HUES6 (cell line): Measurements from ENCODE around the gene GPR141.

Source experiments
- H3K27ac ChIP-seq: 2 replicates; pipeline ENCODE4 v1.7.0; 2013; ENCODE audit warnings: low read depth, mild to moderate bottlenecking, low read length, inconsistent platforms
- H3K27me3 ChIP-seq: 2 replicates; pipeline ENCODE4 v1.6.1; 2013; ENCODE audit warnings: low read length; ENCODE audit not compliant: control insufficient read depth, insufficient read depth
- H3K36me3 ChIP-seq: 2 replicates; pipeline ENCODE4 v1.6.1; 2013; ENCODE audit warnings: low read length; ENCODE audit not compliant: control insufficient read depth, insufficient read depth
- H3K4me1 ChIP-seq: 2 replicates; pipeline ENCODE4 v1.6.1; 2013; ENCODE audit warnings: low read length; ENCODE audit not compliant: control insufficient read depth, insufficient read depth
- H3K4me3 ChIP-seq: 2 replicates; pipeline ENCODE4 v1.5.1; 2013; ENCODE audit warnings: low read depth, low read length
- H3K9ac ChIP-seq: one replicate; pipeline ENCODE4 v1.6.1; 2013; ENCODE audit warnings: mild to moderate bottlenecking, low read length
- H3K9me3 ChIP-seq: 2 replicates; pipeline ENCODE4 v1.6.1; 2013; ENCODE audit warnings: low read depth, low read length; ENCODE audit not compliant: control insufficient read depth, insufficient read depth

The GPR141 gene

GRCh38 chr7:37765421-37765829 lies 81.9 kb downstream of the GPR141 start:
- H3K9me3 ChIP-seq: no peaks in the 10 kb centered on the region
- H3K4me1 ChIP-seq: no peaks in the 10 kb centered on the region
- no peaks in the 10 kb centered on the region for H3K36me3 ChIP-seq
- H3K27me3 ChIP-seq: no peaks in the 10 kb centered on the region
- H3K4me3 ChIP-seq: no peak overlapping the region
- H3K9ac ChIP-seq: no peak overlapping the region
- no peak overlapping the region for H3K27ac ChIP-seq

DNA sequence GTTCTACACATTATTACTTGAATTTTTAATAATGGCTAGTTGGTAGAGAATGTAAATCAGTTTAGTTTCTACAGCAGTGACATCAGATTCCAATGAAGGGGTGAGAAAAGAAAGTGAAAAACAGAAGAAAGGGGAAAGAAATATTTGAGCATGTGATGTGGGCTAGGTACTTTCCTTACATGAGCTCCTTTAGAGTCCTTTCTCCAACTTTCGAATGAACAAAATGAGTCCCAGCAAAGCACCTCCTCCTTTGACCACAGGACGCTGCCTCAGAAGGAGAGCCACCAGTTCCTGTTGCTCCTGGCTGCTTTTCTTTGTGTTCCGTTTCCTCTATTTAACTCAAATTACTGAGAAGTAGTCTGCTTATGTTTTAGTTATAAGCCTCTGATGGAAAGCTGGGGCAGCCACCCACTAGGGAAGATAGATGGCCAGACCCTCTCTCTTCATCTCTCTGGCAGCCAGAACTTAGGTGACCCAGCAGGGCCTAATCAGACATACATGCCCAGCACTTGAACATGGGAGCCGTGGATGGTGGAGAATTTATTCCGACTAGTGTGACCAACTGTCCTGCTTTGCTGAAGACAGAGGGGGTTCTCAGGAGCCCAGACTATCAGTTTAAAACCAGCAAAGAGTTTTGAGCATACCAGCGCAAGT lies 82.4 kb downstream of the GPR141 start:
- Histone ChIP-seq H3K4me3 (no peak overlapping the region), H3K27me3 (no peaks in the 10 kb centered on the region), H3K9me3 (no peaks in the 10 kb centered on the region), H3K4me1 (no peaks in the 10 kb centered on the region), H3K36me3 (no peaks in the 10 kb centered on the region), H3K27ac (no peak overlapping the region), H3K9ac (no peak overlapping the region)

GRCh38 chr7:37768611-37769010 lies 85.0 kb downstream of the GPR141 start:
- H3K4me3 ChIP-seq: no peak overlapping the region
- H3K4me1 ChIP-seq: no peaks in the 10 kb centered on the region
- H3K9ac ChIP-seq: no peak overlapping the region
- H3K36me3 ChIP-seq: no peaks in the 10 kb centered on the region
- no peak overlapping the region for H3K27ac ChIP-seq
- H3K9me3 ChIP-seq: peaks cover 3% of the 10 kb centered on the region; the same call in 1 of the 2 replicates
- H3K27me3 ChIP-seq: no peaks in the 10 kb centered on the region

DNA sequence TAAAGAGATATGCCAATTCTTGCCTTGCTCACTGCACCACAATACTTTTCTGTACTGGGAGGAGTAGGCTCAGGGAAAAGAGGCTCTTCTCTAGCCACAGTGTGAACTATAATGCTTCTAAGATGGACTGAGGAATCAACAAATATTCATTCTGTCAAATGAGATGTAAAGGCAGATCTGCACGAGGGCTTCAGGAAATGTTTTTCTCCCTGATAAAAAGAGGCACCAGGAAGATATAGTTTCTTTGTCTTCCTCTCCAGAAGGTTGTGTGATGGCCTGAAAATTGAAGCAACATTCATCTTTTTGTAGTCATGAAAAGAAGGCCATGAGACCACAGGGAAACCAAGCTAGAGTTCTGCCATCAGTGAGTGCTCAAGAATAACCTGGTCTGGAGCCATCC lies 85.7 kb downstream of the GPR141 start:
- Histone ChIP-seq H3K9ac (no peak overlapping the region), H3K36me3 (no peaks in the 10 kb centered on the region), H3K27ac (no peak overlapping the region), H3K27me3 (no peaks in the 10 kb centered on the region), H3K4me1 (no peaks in the 10 kb centered on the region), H3K4me3 (no peak overlapping the region), H3K9me3 (peaks cover 3% of the 10 kb centered on the region; the same call in 1 of the 2 replicates)

- Histone ChIP-seq H3K9me3 (peaks cover 4% of the 10 kb centered on the region), H3K27ac (no peak overlapping the region), H3K4me1 (no peaks in the 10 kb centered on the region), H3K36me3 (no peaks in the 10 kb centered on the region), H3K4me3 (no peak overlapping the region), H3K9ac (no peak overlapping the region), H3K27me3 (no peaks in the 10 kb centered on the region)
Measured at GRCh38 chr7:37769726-37770125, 86.2 kb downstream of the GPR141 start.

GRCh38 chr7:37770838-37771237 lies 87.3 kb downstream of the GPR141 start:
- H3K9ac ChIP-seq: no peak overlapping the region
- peaks cover 15% of the 10 kb centered on the region for H3K9me3 ChIP-seq
- H3K36me3 ChIP-seq: no peaks in the 10 kb centered on the region
- H3K4me1 ChIP-seq: no peaks in the 10 kb centered on the region
- H3K4me3 ChIP-seq: no peak overlapping the region
- no peaks in the 10 kb centered on the region for H3K27me3 ChIP-seq
- H3K27ac ChIP-seq: no peak overlapping the region

GRCh38 chr7:37771342-37771741 lies 87.8 kb downstream of the GPR141 start:
- Histone ChIP-seq H3K36me3 (no peaks in the 10 kb centered on the region), H3K9ac (no peak overlapping the region), H3K4me1 (no peaks in the 10 kb centered on the region), H3K9me3 (peaks cover 20% of the 10 kb centered on the region), H3K4me3 (no peak overlapping the region), H3K27ac (no peak overlapping the region), H3K27me3 (no peaks in the 10 kb centered on the region)

- H3K4me3 ChIP-seq: no peak overlapping the region
- H3K9ac ChIP-seq: no peak overlapping the region
- no peaks in the 10 kb centered on the region for H3K4me1 ChIP-seq
- H3K27ac ChIP-seq: no peak overlapping the region
- no peaks in the 10 kb centered on the region for H3K36me3 ChIP-seq
- peaks cover 24% of the 10 kb centered on the region for H3K9me3 ChIP-seq
- no peaks in the 10 kb centered on the region for H3K27me3 ChIP-seq
Measured at GRCh38 chr7:37771801-37772200, 88.2 kb downstream of the GPR141 start.

GRCh38 chr7:37775921-37776320 lies 92.4 kb downstream of the GPR141 start:
- no peaks in the 10 kb centered on the region for H3K27me3 ChIP-seq
- H3K36me3 ChIP-seq: no peaks in the 10 kb centered on the region
- no peaks in the 10 kb centered on the region for H3K4me1 ChIP-seq
- no peak overlapping the region for H3K27ac ChIP-seq
- no peak overlapping the region for H3K4me3 ChIP-seq
- H3K9ac ChIP-seq: no peak overlapping the region
- H3K9me3 ChIP-seq: peaks cover 30% of the 10 kb centered on the region

DNA sequence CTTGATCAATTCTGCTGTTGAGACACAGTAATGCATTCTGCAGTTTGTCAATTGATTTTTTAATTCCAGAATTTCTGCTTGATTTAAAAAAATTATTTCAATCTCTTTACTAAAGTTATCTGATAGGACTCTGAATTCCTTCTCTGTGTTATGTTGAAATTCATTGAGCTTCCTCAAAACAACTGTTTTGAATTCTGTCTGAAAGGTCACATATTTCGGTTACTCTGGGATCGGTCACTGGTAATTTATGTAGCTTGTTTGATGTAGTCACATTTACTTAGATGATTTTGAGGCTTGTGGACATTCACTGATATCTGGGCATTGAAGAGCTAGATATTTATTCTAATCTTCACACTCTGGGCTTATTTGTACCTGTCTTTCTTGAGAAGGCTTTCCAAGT lies 97.6 kb downstream of the GPR141 start:
- H3K27me3 ChIP-seq: no peaks in the 10 kb centered on the region
- H3K36me3 ChIP-seq: no peaks in the 10 kb centered on the region
- H3K4me1 ChIP-seq: no peaks in the 10 kb centered on the region
- no peak overlapping the region for H3K9ac ChIP-seq
- H3K4me3 ChIP-seq: no peak overlapping the region
- H3K9me3 ChIP-seq: peaks cover 13% of the 10 kb centered on the region
- H3K27ac ChIP-seq: no peak overlapping the region

GRCh38 chr7:37782166-37782565 lies 98.6 kb downstream of the GPR141 start:
- Histone ChIP-seq H3K9me3 (0 out of 2 replicates have a peak, but pooled peaks cover 4% of the 10 kb centered on the region), H3K9ac (no peak overlapping the region), H3K4me1 (no peaks in the 10 kb centered on the region), H3K4me3 (no peak overlapping the region), H3K27ac (no peak overlapping the region), H3K27me3 (no peaks in the 10 kb centered on the region), H3K36me3 (no peaks in the 10 kb centered on the region)
